Measurements from ENCODE around the gene MSANTD1.

DNA sequence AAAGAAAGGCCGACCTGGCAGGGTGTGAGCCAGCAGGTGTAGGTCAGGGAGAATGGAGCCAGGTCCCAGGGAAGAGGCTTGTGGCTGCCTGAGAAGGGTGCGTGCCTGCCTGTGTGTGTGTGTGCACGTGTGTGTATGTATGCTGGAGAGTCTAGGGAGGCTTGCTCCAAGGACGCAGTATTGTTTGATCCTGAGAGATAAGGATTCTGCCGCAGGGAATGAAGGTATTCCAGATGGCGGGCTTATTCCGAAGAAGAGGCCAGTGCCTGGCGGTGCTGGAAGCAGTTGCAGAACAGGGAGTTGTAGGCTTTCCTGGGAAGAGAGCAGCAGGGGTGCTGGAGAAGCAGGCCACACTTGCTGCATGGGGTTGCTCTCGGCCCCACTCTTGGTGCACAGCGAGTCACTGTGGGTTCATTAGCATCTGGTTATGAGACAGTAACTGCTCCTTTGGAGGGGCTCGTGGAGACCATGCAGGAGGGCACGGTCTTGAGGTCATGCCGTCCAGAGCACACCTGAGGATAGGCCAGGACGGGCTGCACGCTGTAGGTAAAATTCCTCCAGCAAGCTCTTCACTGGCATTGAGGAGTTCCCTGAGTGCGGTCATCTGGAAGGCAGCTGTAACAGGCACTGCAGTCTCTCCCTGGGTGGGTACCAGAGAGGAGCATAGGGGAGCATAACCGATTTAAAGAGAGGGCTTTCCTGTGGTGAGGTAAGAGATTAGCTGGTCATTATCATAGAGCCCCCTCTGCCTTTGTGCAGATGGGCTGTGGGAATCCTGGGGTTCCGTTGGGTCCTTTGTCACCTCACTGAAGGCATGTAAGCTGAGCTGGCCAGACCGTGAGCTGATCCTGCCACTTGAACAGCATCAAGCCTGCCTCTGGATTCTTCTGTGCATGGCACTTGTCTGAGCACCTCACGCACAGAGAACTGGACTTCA is 29.9 kb upstream of the MSANTD1 start:
- no peak for TF ChIP-seq POLR2AphosphoS5 (IDR thresholded peaks at IDR 0.05; ENCODE audit: low read depth, low read length)
- TF ChIP-seq RAD21 (IDR thresholded peaks at IDR 0.05; ENCODE audit: low read length) = no peak
- TF ChIP-seq MAX (IDR thresholded peaks at IDR 0.05; ENCODE audit: low read depth) = no peak
- TF ChIP-seq YY1 (IDR thresholded peaks at IDR 0.05; ENCODE audit: low read depth) = no peak
- TF ChIP-seq, protein P1, sequence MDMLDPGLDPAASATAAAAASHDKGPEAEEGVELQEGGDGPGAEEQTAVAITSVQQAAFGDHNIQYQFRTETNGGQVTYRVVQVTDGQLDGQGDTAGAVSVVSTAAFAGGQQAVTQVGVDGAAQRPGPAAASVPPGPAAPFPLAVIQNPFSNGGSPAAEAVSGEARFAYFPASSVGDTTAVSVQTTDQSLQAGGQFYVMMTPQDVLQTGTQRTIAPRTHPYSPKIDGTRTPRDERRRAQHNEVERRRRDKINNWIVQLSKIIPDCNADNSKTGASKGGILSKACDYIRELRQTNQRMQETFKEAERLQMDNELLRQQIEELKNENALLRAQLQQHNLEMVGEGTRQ (IDR thresholded peaks at IDR 0.05; ENCODE audit: borderline replicate concordance, low read depth, low read length) = no peak
- TF ChIP-seq, protein P2, sequence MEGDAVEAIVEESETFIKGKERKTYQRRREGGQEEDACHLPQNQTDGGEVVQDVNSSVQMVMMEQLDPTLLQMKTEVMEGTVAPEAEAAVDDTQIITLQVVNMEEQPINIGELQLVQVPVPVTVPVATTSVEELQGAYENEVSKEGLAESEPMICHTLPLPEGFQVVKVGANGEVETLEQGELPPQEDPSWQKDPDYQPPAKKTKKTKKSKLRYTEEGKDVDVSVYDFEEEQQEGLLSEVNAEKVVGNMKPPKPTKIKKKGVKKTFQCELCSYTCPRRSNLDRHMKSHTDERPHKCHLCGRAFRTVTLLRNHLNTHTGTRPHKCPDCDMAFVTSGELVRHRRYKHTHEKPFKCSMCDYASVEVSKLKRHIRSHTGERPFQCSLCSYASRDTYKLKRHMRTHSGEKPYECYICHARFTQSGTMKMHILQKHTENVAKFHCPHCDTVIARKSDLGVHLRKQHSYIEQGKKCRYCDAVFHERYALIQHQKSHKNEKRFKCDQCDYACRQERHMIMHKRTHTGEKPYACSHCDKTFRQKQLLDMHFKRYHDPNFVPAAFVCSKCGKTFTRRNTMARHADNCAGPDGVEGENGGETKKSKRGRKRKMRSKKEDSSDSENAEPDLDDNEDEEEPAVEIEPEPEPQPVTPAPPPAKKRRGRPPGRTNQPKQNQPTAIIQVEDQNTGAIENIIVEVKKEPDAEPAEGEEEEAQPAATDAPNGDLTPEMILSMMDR (IDR thresholded peaks at IDR 0.05) = no peak
- no peak for TF ChIP-seq FOXM1 (IDR thresholded peaks at IDR 0.05; ENCODE audit: low read depth)
- no peak for TF ChIP-seq USF1 (IDR thresholded peaks at IDR 0.05; ENCODE audit: borderline replicate concordance, low read depth)
- TF ChIP-seq NFIC (IDR thresholded peaks at IDR 0.05; ENCODE audit: borderline replicate concordance) = no peak
- no peak for TF ChIP-seq TAF1 (IDR thresholded peaks at IDR 0.05; ENCODE audit: borderline replicate concordance, low read depth, low read length)
- no peak for TF ChIP-seq EZH2phosphoT487 (IDR thresholded peaks at IDR 0.05; ENCODE audit: borderline replicate concordance, low read depth)
- no peak for TF ChIP-seq EP300 (IDR thresholded peaks at IDR 0.05; ENCODE audit: borderline replicate concordance in 1 of 2, low read depth in 1 of 2, low read length in 1 of 2)
- TF ChIP-seq JUND (IDR thresholded peaks at IDR 0.05) = no peak
